NCI-H2107 treated with DMSO at 0.1 percent for 48 hours (cell line): ENCODE data around the gene ALG13.
"Not testable (repeated sequence)": the region's sequence is repeated elsewhere in the genome, so short reads cannot be mapped to it uniquely, and the experiment has no call there.

Experiments
- DNase-seq: peaks from one replicate; lab custom pipeline; 2025; ENCODE audit not compliant: unreplicated experiment; lab: John Stamatoyannopoulos, UW

Gene ALG13

GRCh38 chrX:111680988-111681779 is at the start of gene ALG13:
ALG13 (plus strand) TSS chrX:111681170; CDS start chrX:111681219, 49 bp downstream.
- DNase-seq = peak; percentile 80

GRCh38 chrX:111634823-111635729 is 45.9 kb upstream of the ALG13 start:
- no peak for DNase-seq

GRCh38 chrX:111641969-111642368 is 39.0 kb upstream of the ALG13 start:
- DNase-seq = no peak

GRCh38 chrX:111645165-111645564 is 35.8 kb upstream of the ALG13 start:
- not testable (repeated sequence) for DNase-seq

GRCh38 chrX:111645607-111646006 is 35.4 kb upstream of the ALG13 start:
- DNase-seq = no peak

GRCh38 chrX:111646515-111646914 is 34.5 kb upstream of the ALG13 start:
- DNase-seq = no peak

GRCh38 chrX:111648802-111649201 is 32.2 kb upstream of the ALG13 start:
- DNase-seq = no peak

GRCh38 chrX:111649638-111650037 is 31.3 kb upstream of the ALG13 start:
- DNase-seq = no peak

- no peak for DNase-seq
Observed at GRCh38 chrX:111650845-111651244, 30.1 kb upstream of the ALG13 start.

- DNase-seq = no peak
Observed at GRCh38 chrX:111652719-111653118, 28.3 kb upstream of the ALG13 start.

- DNase-seq = no peak
Observed at GRCh38 chrX:111661241-111661640, 19.7 kb upstream of the ALG13 start.

GRCh38 chrX:111662292-111662691 is 18.7 kb upstream of the ALG13 start:
- DNase-seq = no peak

- DNase-seq = no peak
Observed at GRCh38 chrX:111671668-111672067, 9.3 kb upstream of the ALG13 start.

GRCh38 chrX:111687305-111687704 is 6.3 kb downstream of the ALG13 start:
- no peak for DNase-seq

- no peak for DNase-seq
Observed at GRCh38 chrX:111695297-111695880, 14.4 kb downstream of the ALG13 start.

- DNase-seq = no peak
Observed at GRCh38 chrX:111719426-111720210, 38.6 kb downstream of the ALG13 start.

GRCh38 chrX:111728096-111728495 is 47.1 kb downstream of the ALG13 start:
- no peak for DNase-seq

GRCh38 chrX:111731351-111731750 is 50.4 kb downstream of the ALG13 start:
- no peak for DNase-seq

- no peak for DNase-seq
Observed at GRCh38 chrX:111736571-111736970, 55.6 kb downstream of the ALG13 start.

GRCh38 chrX:111742018-111742417 is 61.0 kb downstream of the ALG13 start:
- DNase-seq = no peak

GRCh38 chrX:111743316-111743715 is 62.3 kb downstream of the ALG13 start:
- no peak for DNase-seq
